NCI-H2227 (cell line): ENCODE results near the gene ZC3H12C.

Experiments
- DNase-seq: peaks from one replicate; lab custom pipeline; 2025; ENCODE audit not compliant: unreplicated experiment; lab: John Stamatoyannopoulos, UW

The ZC3H12C gene

GRCh38 chr11:110096496-110096895 is 3.3 kb downstream of the ZC3H12C start:
- DNase-seq, result no peak

GRCh38 chr11:110097459-110098012 is 4.3 kb downstream of the ZC3H12C start:
- DNase-seq, result no peak

- DNase-seq, result no peak
Observed at GRCh38 chr11:110098645-110099044, 5.5 kb downstream of the ZC3H12C start.

- no peak for DNase-seq
Observed at GRCh38 chr11:110100476-110101240, 7.5 kb downstream of the ZC3H12C start.

GRCh38 chr11:110106713-110107274 is 13.6 kb downstream of the ZC3H12C start:
- DNase-seq, result no peak

GRCh38 chr11:110110854-110111253 is 17.7 kb downstream of the ZC3H12C start:
- no peak for DNase-seq

- no peak for DNase-seq
Observed at GRCh38 chr11:110112457-110112856, 19.3 kb downstream of the ZC3H12C start.

GRCh38 chr11:110113505-110113904 is 20.3 kb downstream of the ZC3H12C start:
- no peak for DNase-seq

GRCh38 chr11:110113973-110114372 is 20.8 kb downstream of the ZC3H12C start:
- no peak for DNase-seq

- no peak for DNase-seq
Observed at GRCh38 chr11:110119317-110119716, 26.1 kb downstream of the ZC3H12C start.

GRCh38 chr11:110121204-110121603 is 28.0 kb downstream of the ZC3H12C start:
- no peak for DNase-seq

GRCh38 chr11:110123003-110123402 is 29.8 kb downstream of the ZC3H12C start:
- no peak for DNase-seq

GRCh38 chr11:110124605-110125004 is 31.4 kb downstream of the ZC3H12C start:
- no peak for DNase-seq

- DNase-seq, result no peak
Observed at GRCh38 chr11:110125632-110126031, 32.4 kb downstream of the ZC3H12C start.

GRCh38 chr11:110126936-110127335 is 33.7 kb downstream of the ZC3H12C start:
- no peak for DNase-seq

- peak; percentile 14 for DNase-seq
Observed at GRCh38 chr11:110128161-110128560, 35.0 kb downstream of the ZC3H12C start.

GRCh38 chr11:110130642-110131238 is 37.5 kb downstream of the ZC3H12C start:
- peak; percentile 85 for DNase-seq

- DNase-seq, result peak; percentile 5
Observed at GRCh38 chr11:110131386-110132123, 38.4 kb downstream of the ZC3H12C start.

- DNase-seq, result no peak
Observed at GRCh38 chr11:110133160-110133559, 40.0 kb downstream of the ZC3H12C start.

- peak; percentile 80 for DNase-seq
Observed at GRCh38 chr11:110134110-110134509, 40.9 kb downstream of the ZC3H12C start.

- no peak for DNase-seq
Observed at GRCh38 chr11:110141812-110142211, 48.6 kb downstream of the ZC3H12C start.
